Right atrium auricular region (tissue), 2 donors: Measurements from ENCODE around the gene PANK2. TPM values are rescaled to one million over a fixed set of nuclear protein-coding genes. Genes with fewer than 3 reads are reported as not detected.
A peak's percentile ranks its signal among the peaks of the same experiment; 100 is the strongest.

Experiments used
- DNase-seq: peaks from one replicate; pipeline ENCODE4 v3.0.0-alpha.2; 2019; ENCODE audit warnings: low spot score
- H3K27ac ChIP-seq, 2 donors: fragments of 200-600 bp; sonication (generic); 1 replicate in 1 of 2; 2 replicates in 1 of 2; pipeline ENCODE4 v1.5.1; 2016 to 2019
- H3K27me3 ChIP-seq, 2 donors: fragments of 200-600 bp; sonication (generic); one replicate each; pipeline versions ENCODE4 v1.5.1 to v1.6.0; 2017 to 2019
- H3K36me3 ChIP-seq: fragments of 200-600 bp; sonication (generic); one replicate; pipeline ENCODE4 v1.5.1; 2016
- H3K4me1 ChIP-seq, 2 donors: fragments of 200-600 bp; sonication (generic); one replicate each; pipeline versions ENCODE4 v1.5.1 to v1.6.0; 2017 to 2019
- H3K4me3 ChIP-seq, 2 donors: fragments of 200-600 bp; sonication (generic); 1 replicate in 1 of 2; 2 replicates in 1 of 2; pipeline ENCODE4 v1.5.1; 2017 to 2019; ENCODE audit warnings: mild to moderate bottlenecking in 1 of 2, moderate library complexity in 1 of 2
- H3K9me3 ChIP-seq, 2 donors: fragments of 200-600 bp; sonication (generic); one replicate each; pipeline ENCODE4 v1.5.1; 2019
- CTCF ChIP-seq, 2 donors: fragments of 200-600 bp; sonication (generic); IDR thresholded peaks; one replicate each; pipeline ENCODE4 v1.5.1; 2019; ENCODE audit warnings: antibody characterized with exemption in 2 of 2
- total RNA-seq, 2 donors: library from RNA; depleted of rRNA; stranded (reverse); fragments of >200 nt; gene quantifications; one replicate each; pipeline ENCODE4 v1.1.0, GENCODE V29; 2016

Gene PANK2
- total RNA-seq, 2 donors from 2014 or later, result 15.5 to 19.5 TPM

GRCh38 chr20:3885715-3886114 is 3.5 kb upstream of the PANK2 start:
- DNase-seq, result no peak
- H3K9me3 ChIP-seq, result no peaks in the 10 kb centered on the region
- H3K4me3 ChIP-seq, result no peak overlapping the region
- H3K4me1 ChIP-seq, result peaks cover 0 to 14% of the 10 kb centered on the region in 2 donors
- TF ChIP-seq CTCF (IDR thresholded peaks at IDR 0.05), result no peak
- H3K27ac ChIP-seq, result no peak overlapping the region
- H3K36me3 ChIP-seq, result no peaks in the 10 kb centered on the region
- no peaks in the 10 kb centered on the region for H3K27me3 ChIP-seq

- peak overlapping the region; percentile 95 to 99 for H3K27ac ChIP-seq
- DNase-seq, result peak; percentile 66
- H3K36me3 ChIP-seq, result no peaks in the 10 kb centered on the region
- H3K4me1 ChIP-seq, result peaks cover 0 to 37% of the 10 kb centered on the region in 2 donors
- no peaks in the 10 kb centered on the region for H3K9me3 ChIP-seq
- no peaks in the 10 kb centered on the region for H3K27me3 ChIP-seq
- no peak for TF ChIP-seq CTCF (IDR thresholded peaks at IDR 0.05)
- H3K4me3 ChIP-seq, result peak overlapping the region; percentile 93 to 98
These were observed 1.1 kb upstream of the PANK2 start for GRCh38 chr20:3887876-3888620.

GRCh38 chr20:3889489-3890397 is 556 bp downstream of the PANK2 start:
- no peaks in the 10 kb centered on the region for H3K36me3 ChIP-seq
- H3K27me3 ChIP-seq, result no peaks in the 10 kb centered on the region
- peaks cover 0 to 53% of the 10 kb centered on the region in 2 donors for H3K4me1 ChIP-seq
- H3K4me3 ChIP-seq, result peak overlapping the region; percentile 93 to 98
- no peak for DNase-seq
- TF ChIP-seq CTCF (IDR thresholded peaks at IDR 0.05), result no peak
- H3K9me3 ChIP-seq, result no peaks in the 10 kb centered on the region
- H3K27ac ChIP-seq, result peak overlapping the region; percentile 95 to 99

- peak overlapping the region; percentile 93 to 98 for H3K4me3 ChIP-seq
- TF ChIP-seq CTCF (IDR thresholded peaks at IDR 0.05), result no peak
- H3K4me1 ChIP-seq, result peaks cover 0 to 57% of the 10 kb centered on the region in 2 donors
- H3K27me3 ChIP-seq, result no peaks in the 10 kb centered on the region
- H3K36me3 ChIP-seq, result no peaks in the 10 kb centered on the region
- no peaks in the 10 kb centered on the region for H3K9me3 ChIP-seq
- peak overlapping the region; percentile 95 to 99 for H3K27ac ChIP-seq
- no peak for DNase-seq
These were observed 1.2 kb downstream of the PANK2 start for GRCh38 chr20:3890398-3890751.

GRCh38 chr20:3890999-3891929 is 2.1 kb downstream of the PANK2 start:
- Histone ChIP-seq H3K27ac (peak overlapping the region in 1 of 2 donors; percentile 26), H3K27me3 (no peaks in the 10 kb centered on the region), H3K9me3 (no peaks in the 10 kb centered on the region), H3K4me1 (peaks cover 0 to 64% of the 10 kb centered on the region in 2 donors), H3K36me3 (no peaks in the 10 kb centered on the region), H3K4me3 (peak overlapping the region; percentile 93 to 98)
- no peak for DNase-seq
- TF ChIP-seq CTCF (IDR thresholded peaks at IDR 0.05), result no peak
